Lower leg skin (tissue), 3 donors: ENCODE measurements around the gene ICA1.

Experiments
- CTCF ChIP-seq, 3 donors: fragments of 450-650 bp; IDR thresholded peaks; one replicate each; pipeline ENCODE4 v1.5.1; 2016; ENCODE audit warnings: antibody characterized with exemption in 3 of 3, mild to moderate bottlenecking in 3 of 3, moderate library complexity in 2 of 3
- POLR2A ChIP-seq, 2 donors: fragments of 450-650 bp; IDR thresholded peaks; one replicate each; pipeline ENCODE4 v1.6.1; 2016 to 2017; ENCODE audit warnings: antibody characterized with exemption in 2 of 2, mild to moderate bottlenecking in 1 of 2, moderate library complexity in 1 of 2

- TF ChIP-seq CTCF (IDR thresholded peaks at IDR 0.05) = no peak
- TF ChIP-seq POLR2A (IDR thresholded peaks at IDR 0.05) = no peak
Measured at GRCh38 chr7:8068892-8069686, 192.9 kb downstream of the ICA1 start.
